ENCODE data around the gene GFRA4. TPM values are rescaled to one million over a fixed set of nuclear protein-coding genes. Genes with fewer than 3 reads are reported as not detected.

The GFRA4 gene
- total RNA-seq, 1 experiment from 2014 or later: not detected

DNA sequence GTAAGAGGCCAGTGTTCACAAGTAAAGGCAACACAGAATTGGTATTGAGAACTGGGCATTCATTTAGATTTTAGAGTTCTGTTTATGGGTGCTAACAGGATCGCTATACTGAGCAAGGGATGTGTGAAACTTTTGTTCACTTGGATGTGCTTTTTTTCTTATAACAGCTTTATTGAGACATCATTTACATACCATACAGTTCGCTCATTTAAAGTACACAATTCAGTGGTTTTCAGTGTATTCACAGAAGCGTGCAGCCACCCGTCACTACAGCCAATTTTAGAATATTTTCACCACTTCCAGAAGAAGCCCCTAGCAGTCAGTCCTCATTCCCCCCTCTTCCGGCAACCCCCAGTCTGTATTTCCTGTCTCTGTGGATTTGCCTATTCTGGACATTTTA is 48.7 kb downstream of the GFRA4 start:
- no peaks in the 10 kb centered on the region for H3K9me2 ChIP-seq (ENCODE audit: insufficient read depth)
- ATAC-seq (no peak), DNase-seq (ENCODE audit: low read depth, low spot score) (no peak)
- intact Hi-C loops (cut with micrococcal nuclease): no loop called here
- H3K9me3 ChIP-seq (ENCODE audit: control insufficient read depth in 1 of 2, insufficient read depth in 1 of 2, low read depth in 1 of 2, low read length in 2 of 2): no peaks in the 10 kb centered on the region
- no peak overlapping the region for H3K4me2 ChIP-seq (ENCODE audit: low read length)
- CTCF ChIA-PET: no interaction called here
- no peak overlapping the region for H2AFZ ChIP-seq (ENCODE audit: low read depth, low read length, poor library complexity, severe bottlenecking)
- TF ChIP-seq TCF7L2 (IDR thresholded peaks at IDR 0.05; ENCODE audit: borderline replicate concordance, extremely low read depth, insufficient read depth, insufficient read length) (no peak), EZH2phosphoT487 (IDR thresholded peaks at IDR 0.05; ENCODE audit: borderline replicate concordance) (no peak), ELF1 (IDR thresholded peaks at IDR 0.05; ENCODE audit: borderline replicate concordance, low read depth) (no peak)
- H3K9ac ChIP-seq (ENCODE audit: low read length): no peak overlapping the region
- H3K4me3 ChIP-seq (replicated peaks in 1 of 2; ENCODE audit: low read depth in 1 of 2, low read length in 2 of 2): no peak overlapping the region
- no peaks in the 10 kb centered on the region for H3K79me2 ChIP-seq (ENCODE audit: insufficient read depth, low read length)
- H3K27me3 ChIP-seq (ENCODE audit: insufficient read depth, low read length): no peaks in the 10 kb centered on the region
- H4K20me1 ChIP-seq (ENCODE audit: insufficient read depth): no peaks in the 10 kb centered on the region
- RAD21 ChIA-PET (ENCODE audit: low non-redundant PET in 1 of 2, low total read pairs in 2 of 2, uncharacterized antibody in 2 of 2, unreplicated experiment in 2 of 2): no interaction called here
- POLR2A ChIA-PET: no interaction called here
- no peaks in the 10 kb centered on the region for H3K36me3 ChIP-seq (ENCODE audit: control insufficient read depth in 1 of 2, insufficient read depth in 2 of 2, low read length in 2 of 2)
- H3K4me1 ChIP-seq (ENCODE audit: control insufficient read depth in 1 of 2, insufficient read depth in 2 of 2, low read length in 2 of 2): peaks cover 0 to 4% of the 10 kb centered on the region in 2 experiments; a peak in 1 of 4 replicates
- no TSS peak for BruUV-seq (replicated peaks)
- H3K27ac ChIP-seq (ENCODE audit: low read depth, low read length): no peak overlapping the region

DNA sequence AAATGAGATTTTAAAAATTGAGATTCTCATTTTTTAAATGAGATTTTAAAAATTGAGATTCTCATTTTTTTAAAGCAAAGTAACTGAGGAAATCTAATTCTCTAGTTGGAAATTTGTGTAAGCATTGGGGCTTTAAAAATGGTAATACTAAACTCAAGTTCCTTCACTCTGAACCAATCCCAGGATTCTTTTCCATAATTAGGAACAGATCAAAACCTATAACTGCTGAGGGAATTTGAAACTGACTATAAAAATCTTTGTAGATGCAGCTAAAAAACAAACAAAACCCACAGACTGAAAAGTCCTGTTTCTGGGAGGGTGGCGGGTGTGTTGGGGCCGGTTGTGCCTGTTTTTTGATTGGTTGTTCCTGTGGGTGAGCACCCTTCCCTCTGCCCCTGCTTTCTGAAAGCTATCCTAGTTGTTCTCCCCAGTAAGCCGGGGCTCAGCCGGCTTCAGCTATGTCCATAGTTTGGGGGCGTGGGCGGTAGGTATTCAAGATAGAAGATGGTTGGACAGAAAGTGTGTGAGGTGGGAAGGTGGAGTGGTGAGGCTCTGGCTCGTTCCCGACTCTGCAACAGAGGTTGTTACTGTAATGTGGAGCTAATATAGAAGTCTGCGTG is 49.3 kb downstream of the GFRA4 start:
- no peak overlapping the region for H3K27ac ChIP-seq (ENCODE audit: low read depth, low read length)
- intact Hi-C loops (cut with micrococcal nuclease): no loop called here
- no peaks in the 10 kb centered on the region for H3K9me2 ChIP-seq (ENCODE audit: insufficient read depth)
- TF ChIP-seq FOSL1 (IDR thresholded peaks at IDR 0.05; ENCODE audit: low read depth) (no peak), POLR2A (IDR thresholded peaks at IDR 0.05; ENCODE audit: borderline replicate concordance, extremely low read depth, insufficient read depth, insufficient read length) (no peak), CEBPB (IDR thresholded peaks at IDR 0.05; ENCODE audit: low read depth) (no peak), EGR1 (IDR thresholded peaks at IDR 0.05; ENCODE audit: low read depth) (no peak)
- TF ChIP-seq, protein P1, sequence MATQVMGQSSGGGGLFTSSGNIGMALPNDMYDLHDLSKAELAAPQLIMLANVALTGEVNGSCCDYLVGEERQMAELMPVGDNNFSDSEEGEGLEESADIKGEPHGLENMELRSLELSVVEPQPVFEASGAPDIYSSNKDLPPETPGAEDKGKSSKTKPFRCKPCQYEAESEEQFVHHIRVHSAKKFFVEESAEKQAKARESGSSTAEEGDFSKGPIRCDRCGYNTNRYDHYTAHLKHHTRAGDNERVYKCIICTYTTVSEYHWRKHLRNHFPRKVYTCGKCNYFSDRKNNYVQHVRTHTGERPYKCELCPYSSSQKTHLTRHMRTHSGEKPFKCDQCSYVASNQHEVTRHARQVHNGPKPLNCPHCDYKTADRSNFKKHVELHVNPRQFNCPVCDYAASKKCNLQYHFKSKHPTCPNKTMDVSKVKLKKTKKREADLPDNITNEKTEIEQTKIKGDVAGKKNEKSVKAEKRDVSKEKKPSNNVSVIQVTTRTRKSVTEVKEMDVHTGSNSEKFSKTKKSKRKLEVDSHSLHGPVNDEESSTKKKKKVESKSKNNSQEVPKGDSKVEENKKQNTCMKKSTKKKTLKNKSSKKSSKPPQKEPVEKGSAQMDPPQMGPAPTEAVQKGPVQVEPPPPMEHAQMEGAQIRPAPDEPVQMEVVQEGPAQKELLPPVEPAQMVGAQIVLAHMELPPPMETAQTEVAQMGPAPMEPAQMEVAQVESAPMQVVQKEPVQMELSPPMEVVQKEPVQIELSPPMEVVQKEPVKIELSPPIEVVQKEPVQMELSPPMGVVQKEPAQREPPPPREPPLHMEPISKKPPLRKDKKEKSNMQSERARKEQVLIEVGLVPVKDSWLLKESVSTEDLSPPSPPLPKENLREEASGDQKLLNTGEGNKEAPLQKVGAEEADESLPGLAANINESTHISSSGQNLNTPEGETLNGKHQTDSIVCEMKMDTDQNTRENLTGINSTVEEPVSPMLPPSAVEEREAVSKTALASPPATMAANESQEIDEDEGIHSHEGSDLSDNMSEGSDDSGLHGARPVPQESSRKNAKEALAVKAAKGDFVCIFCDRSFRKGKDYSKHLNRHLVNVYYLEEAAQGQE (IDR thresholded peaks at IDR 0.05; ENCODE audit: low read depth): no peak
- ChIA-PET POLR2A (no interaction called here), CTCF (no interaction called here), RAD21 (ENCODE audit: low non-redundant PET in 1 of 2, low total read pairs in 2 of 2, uncharacterized antibody in 2 of 2, unreplicated experiment in 2 of 2) (no interaction called here)
- no peaks in the 10 kb centered on the region for H4K20me1 ChIP-seq (ENCODE audit: insufficient read depth)
- H3K4me2 ChIP-seq (ENCODE audit: low read length): no peak overlapping the region
- H3K4me3 ChIP-seq (replicated peaks in 1 of 2; ENCODE audit: low read depth in 1 of 2, low read length in 2 of 2): no peak overlapping the region
- H3K9ac ChIP-seq (ENCODE audit: low read length): no peak overlapping the region
- no peaks in the 10 kb centered on the region for H3K27me3 ChIP-seq (ENCODE audit: insufficient read depth, low read length)
- peaks cover 0 to 4% of the 10 kb centered on the region in 2 experiments; a peak in 1 of 4 replicates for H3K4me1 ChIP-seq (ENCODE audit: control insufficient read depth in 1 of 2, insufficient read depth in 2 of 2, low read length in 2 of 2)
- BruUV-seq (replicated peaks): no TSS peak
- no peaks in the 10 kb centered on the region for H3K9me3 ChIP-seq (ENCODE audit: control insufficient read depth in 1 of 2, insufficient read depth in 1 of 2, low read depth in 1 of 2, low read length in 2 of 2)
- no peaks in the 10 kb centered on the region for H3K79me2 ChIP-seq (ENCODE audit: insufficient read depth, low read length)
- H2AFZ ChIP-seq (ENCODE audit: low read depth, low read length, poor library complexity, severe bottlenecking): no peak overlapping the region
- ATAC-seq (no peak), DNase-seq (ENCODE audit: low read depth, low spot score) (no peak)
- H3K36me3 ChIP-seq (ENCODE audit: control insufficient read depth in 1 of 2, insufficient read depth in 2 of 2, low read length in 2 of 2): no peaks in the 10 kb centered on the region
